Measurements from ENCODE around the gene DNMBP.

- TF ChIP-seq CTCF (IDR thresholded peaks at IDR 0.05; ENCODE audit: low read length) = no peak
- no peak for TF ChIP-seq EZH2phosphoT487 (IDR thresholded peaks at IDR 0.05; ENCODE audit: low read length)
These were observed 126.2 kb downstream of the DNMBP start for GRCh38 chr10:99883523-99883922.
